Spleen (tissue), 7 donors: ENCODE measurements around the gene ZNF268.

Experiments used
- CTCF ChIP-seq, 11 experiments: fragments of 200-600 bp in 7 of 11; fragments of 450-650 bp in 4 of 11; sonication (generic) in 4 of 11; IDR thresholded peaks in 8 of 11; conservative IDR thresholded peaks in 3 of 11; 1 replicate in 7 of 11; 2 replicates in 4 of 11; pipeline versions ENCODE4 v1.4.0 to v1.8.0; 2016 to 2021; ENCODE audit warnings: antibody characterized with exemption in 11 of 11, inconsistent platforms in 4 of 11, mild to moderate bottlenecking in 1 of 11
- POLR2A ChIP-seq, 3 donors: fragments of 450-650 bp; IDR thresholded peaks; one replicate each; pipeline ENCODE4 v1.5.1; 2017; ENCODE audit warnings: antibody characterized with exemption in 3 of 3, mild to moderate bottlenecking in 1 of 3
- POLR2AphosphoS5 ChIP-seq, 3 donors: sonication (generic); formaldehyde crosslinking; IDR thresholded peaks; one replicate each; pipeline ENCODE4 v1.5.1; 2017; ENCODE audit warnings: antibody characterized with exemption in 3 of 3
- donor health status: DM: no; HTN: no; CAD: no; lungs with moderate emphysema.
- donor health status: DM: no; HTN: no; CAD: no.
- donor health status: DM: no; HTN: no; CAD: no.

GRCh38 chr12:133145981-133146380 is 35.3 kb upstream of the ZNF268 start:
- TF ChIP-seq POLR2AphosphoS5 (IDR thresholded peaks at IDR 0.05) = no peak
- TF ChIP-seq POLR2A (IDR thresholded peaks at IDR 0.05) = no peak
- no peak for TF ChIP-seq CTCF (IDR thresholded peaks at IDR 0.05 in 8 of 11, conservative IDR thresholded peaks at IDR 0.05 in 3 of 11)
